ENCODE results near the gene TTC9.

TTC9 gene

GRCh38 chr14:70646705-70647104 lies 5.0 kb downstream of the TTC9 start:
- DNase-seq, result no peak

GRCh38 chr14:70648346-70648745 lies 6.6 kb downstream of the TTC9 start:
- no peak for DNase-seq

- DNase-seq, result no peak
These were observed 8.1 kb downstream of the TTC9 start for GRCh38 chr14:70649803-70650202.

- no peak for DNase-seq
These were observed 9.8 kb downstream of the TTC9 start for GRCh38 chr14:70651522-70651921.

GRCh38 chr14:70652871-70653270 lies 11.2 kb downstream of the TTC9 start:
- DNase-seq, result no peak

- no peak for DNase-seq
These were observed 11.9 kb downstream of the TTC9 start for GRCh38 chr14:70653662-70654061.

GRCh38 chr14:70654632-70655031 lies 12.9 kb downstream of the TTC9 start:
- no peak for DNase-seq

GRCh38 chr14:70655110-70655826 lies 13.6 kb downstream of the TTC9 start:
- no peak for DNase-seq

GRCh38 chr14:70658899-70659298 lies 17.2 kb downstream of the TTC9 start:
- no peak for DNase-seq

- no peak for DNase-seq
These were observed 19.5 kb downstream of the TTC9 start for GRCh38 chr14:70660967-70661893.

- DNase-seq, result no peak
These were observed 20.4 kb downstream of the TTC9 start for GRCh38 chr14:70662080-70662479.

GRCh38 chr14:70662816-70663215 lies 21.1 kb downstream of the TTC9 start:
- DNase-seq, result no peak

- DNase-seq, result no peak
These were observed 22.0 kb downstream of the TTC9 start for GRCh38 chr14:70663707-70664179.

GRCh38 chr14:70664698-70665447 lies 23.2 kb downstream of the TTC9 start:
- no peak for DNase-seq

- no peak for DNase-seq
These were observed 24.0 kb downstream of the TTC9 start for GRCh38 chr14:70665448-70666360.

GRCh38 chr14:70666361-70666686 lies 24.6 kb downstream of the TTC9 start:
- no peak for DNase-seq

- DNase-seq, result no peak
These were observed 29.4 kb downstream of the TTC9 start for GRCh38 chr14:70670992-70671651.

- no peak for DNase-seq
These were observed 30.2 kb downstream of the TTC9 start for GRCh38 chr14:70671652-70672644.

- no peak for DNase-seq
These were observed 35.6 kb downstream of the TTC9 start for GRCh38 chr14:70677341-70677740.

GRCh38 chr14:70680748-70681147 lies 39.0 kb downstream of the TTC9 start:
- DNase-seq, result no peak
